PC-9 (cell line): ENCODE results near the gene GRB2.

Experiments used
- EZH2 ChIP-seq: fragments of 200-600 bp; sonication (generic); IDR thresholded peaks from 2 replicates; pipeline ENCODE4 v1.8.0; 2017; ENCODE audit warnings: antibody characterized with exemption, low read depth
- TF ChIP-seq, protein P1 (sequence below): fragments of 200-600 bp; sonication (generic); conservative IDR thresholded peaks from 2 replicates; pipeline ENCODE4 v1.6.1; 2017; ENCODE audit warnings: mixed run types, antibody characterized with exemption, mild to moderate bottlenecking, moderate library complexity

DNA sequence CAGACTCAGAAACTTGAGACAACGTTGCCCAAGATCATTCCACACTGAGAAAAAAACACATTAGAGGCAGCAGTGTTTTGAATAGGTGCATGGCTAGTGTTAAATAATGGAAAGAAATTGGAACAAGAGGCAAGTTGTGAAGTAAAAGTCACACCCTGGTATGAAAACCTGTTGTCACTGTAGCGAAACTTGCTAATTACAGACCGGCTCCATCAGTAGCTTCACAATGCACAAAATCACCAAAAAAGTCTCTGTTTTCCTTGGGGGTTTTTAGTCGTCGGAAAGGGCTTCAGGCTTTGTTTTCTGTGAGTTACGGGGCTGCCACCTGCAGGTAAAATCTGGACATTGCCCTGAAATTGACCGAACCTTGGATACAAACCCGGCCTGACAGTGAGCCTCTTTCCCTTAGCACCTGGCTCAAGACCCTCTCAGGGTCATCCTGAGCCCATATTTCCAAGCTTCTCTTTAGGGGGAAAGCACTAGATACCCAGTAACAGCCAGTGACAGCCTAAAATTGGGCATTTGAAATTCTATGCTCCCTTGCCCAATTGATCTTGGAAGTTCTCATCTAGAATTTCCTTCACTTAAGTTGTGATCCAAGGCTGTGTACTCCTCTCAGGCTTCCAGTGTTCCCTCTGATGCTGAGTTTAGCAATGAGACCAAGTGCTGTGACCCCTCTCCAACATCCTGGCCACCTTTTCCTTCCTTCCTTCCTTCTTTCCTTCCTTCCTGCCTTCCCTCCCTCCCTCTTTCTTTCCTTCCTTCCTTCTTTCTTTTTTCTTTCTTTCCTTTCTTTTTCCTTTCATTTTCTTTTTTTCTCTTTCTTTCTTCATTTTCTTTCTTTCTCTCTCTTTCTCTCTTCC, 7.2 kb upstream of the GRB2 start:
- TF ChIP-seq, protein P1, sequence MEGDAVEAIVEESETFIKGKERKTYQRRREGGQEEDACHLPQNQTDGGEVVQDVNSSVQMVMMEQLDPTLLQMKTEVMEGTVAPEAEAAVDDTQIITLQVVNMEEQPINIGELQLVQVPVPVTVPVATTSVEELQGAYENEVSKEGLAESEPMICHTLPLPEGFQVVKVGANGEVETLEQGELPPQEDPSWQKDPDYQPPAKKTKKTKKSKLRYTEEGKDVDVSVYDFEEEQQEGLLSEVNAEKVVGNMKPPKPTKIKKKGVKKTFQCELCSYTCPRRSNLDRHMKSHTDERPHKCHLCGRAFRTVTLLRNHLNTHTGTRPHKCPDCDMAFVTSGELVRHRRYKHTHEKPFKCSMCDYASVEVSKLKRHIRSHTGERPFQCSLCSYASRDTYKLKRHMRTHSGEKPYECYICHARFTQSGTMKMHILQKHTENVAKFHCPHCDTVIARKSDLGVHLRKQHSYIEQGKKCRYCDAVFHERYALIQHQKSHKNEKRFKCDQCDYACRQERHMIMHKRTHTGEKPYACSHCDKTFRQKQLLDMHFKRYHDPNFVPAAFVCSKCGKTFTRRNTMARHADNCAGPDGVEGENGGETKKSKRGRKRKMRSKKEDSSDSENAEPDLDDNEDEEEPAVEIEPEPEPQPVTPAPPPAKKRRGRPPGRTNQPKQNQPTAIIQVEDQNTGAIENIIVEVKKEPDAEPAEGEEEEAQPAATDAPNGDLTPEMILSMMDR = peak; percentile 83
- no peak for TF ChIP-seq EZH2
